Small intestine (tissue), 7 donors: Measurements from ENCODE around the gene PRSS57. TPM values are rescaled to one million over a fixed set of nuclear protein-coding genes. Genes with fewer than 3 reads are reported as not detected.
A peak's percentile ranks its signal among the peaks of the same experiment; 100 is the strongest.
"Not testable (repeated sequence)": the region's sequence is repeated elsewhere in the genome, so short reads cannot be mapped to it uniquely, and the experiment has no call there.

Source experiments
- DNase-seq, 2 donors: peaks; one replicate each; pipeline versions ENCODE4 v3.0.0 to v3.0.0-alpha.2; 2013
- FAIRE-seq: peaks from 2 replicates; lab custom pipeline; 2012; peaks lifted over from hg19 to GRCh38; lab: Jason Lieb, UNC
- H3K27ac ChIP-seq, 3 donors: one replicate each; pipeline ENCODE4 v1.5.1; 2013; ENCODE audit warnings: low read length in 2 of 3, mild to moderate bottlenecking in 2 of 3, control low read depth in 1 of 3, inconsistent platforms in 1 of 3, low read depth in 1 of 3, moderate library complexity in 1 of 3
- H3K27me3 ChIP-seq, 3 donors: one replicate each; pipeline ENCODE4 v1.6.1; 2013; ENCODE audit warnings: low read length in 3 of 3, inconsistent platforms in 1 of 3; ENCODE audit not compliant: control insufficient read depth in 3 of 3, insufficient read depth in 3 of 3
- H3K36me3 ChIP-seq, 3 donors: one replicate each; pipeline ENCODE4 v1.6.1; 2013; ENCODE audit warnings: low read length in 3 of 3, inconsistent platforms in 1 of 3, low read depth in 1 of 3, mild to moderate bottlenecking in 1 of 3, moderate library complexity in 1 of 3; ENCODE audit not compliant: control insufficient read depth in 3 of 3, insufficient read depth in 2 of 3
- H3K4me1 ChIP-seq, 3 donors: one replicate each; pipeline ENCODE4 v1.6.1; 2013; ENCODE audit warnings: low read length in 2 of 3, inconsistent platforms in 1 of 3, low read depth in 1 of 3, mild to moderate bottlenecking in 1 of 3, moderate library complexity in 1 of 3; ENCODE audit not compliant: control insufficient read depth in 3 of 3, insufficient read depth in 2 of 3
- H3K4me3 ChIP-seq, 3 donors: one replicate each; pipeline ENCODE4 v1.5.1; 2013; ENCODE audit warnings: low read length in 3 of 3, control low read depth in 1 of 3, inconsistent platforms in 1 of 3, low read depth in 1 of 3, mild to moderate bottlenecking in 1 of 3, moderate library complexity in 1 of 3
- H3K9me3 ChIP-seq, 2 donors: one replicate each; pipeline ENCODE4 v1.6.1; 2013; ENCODE audit warnings: low read depth in 1 of 2, low read length in 1 of 2; ENCODE audit not compliant: control insufficient read depth in 2 of 2, insufficient read depth in 1 of 2
- WGBS, 3 donors: extraction: QIAGEN DNeasy Blood & Tissue Kit; methylation state at CpG; one replicate each; pipeline ENCODE4 v1.1.7; 2013; 5-methylcytosine and 5-hydroxymethylcytosine counted together
- polyA plus RNA-seq, 4 donors: library from polyadenylated mRNA; stranded (reverse) in 3 of 4; unstranded in 1 of 4; fragments of 200-250 nt in 3 of 4; fragments of 120-200 nt in 1 of 4; gene quantifications; one replicate each; pipeline versions ENCODE4 v1.2.1 to v1.2.3, GENCODE V29; 2013
- donor health status: healthy with polysubstance abuse.
- donor health status: control.
- donor health status: control.
- donor health status: Bipolar disorder and iron deficiency.
- donor health status: healthy.

PRSS57 gene
- polyA plus RNA-seq, 4 donors, result 0.95 TPM; not detected in 3

GRCh38 chr19:737591-738093 is 42.4 kb upstream of the PRSS57 start:
- DNase-seq, result peak; percentile 62 to 74
- peak overlapping the region; percentile 37 to 98 (median 85) for H3K27ac ChIP-seq
- peaks cover 0 to 44% (median 0%) of the 10 kb centered on the region in 3 donors for H3K36me3 ChIP-seq
- H3K9me3 ChIP-seq, result peaks cover 0 to 11% of the 10 kb centered on the region in 2 donors
- H3K4me3 ChIP-seq, result no peak overlapping the region
- no peaks in the 10 kb centered on the region for H3K27me3 ChIP-seq
- WGBS, 3 donors, result 15 to 33% (median 23%) methylated on average over 18 to 22 of the region's 22 CpGs
- peaks cover 0 to 70% (median 0%) of the 10 kb centered on the region in 3 donors for H3K4me1 ChIP-seq
- FAIRE-seq, result no peak

GRCh38 chr19:736125-736524 is 40.9 kb upstream of the PRSS57 start:
- Histone ChIP-seq H3K9me3 (peaks cover 0 to 11% of the 10 kb centered on the region in 2 donors), H3K36me3 (peaks cover 0 to 48% (median 0%) of the 10 kb centered on the region in 3 donors), H3K4me1 (peaks cover 0 to 56% (median 0%) of the 10 kb centered on the region in 3 donors), H3K27me3 (no peaks in the 10 kb centered on the region), H3K4me3 (no peak overlapping the region), H3K27ac (no peak overlapping the region)
- DNase-seq, result no peak
- FAIRE-seq, result no peak
- WGBS, 3 donors, result 89 to 92% (median 91%) methylated on average over 32 of the region's 32 CpGs

- Histone ChIP-seq H3K27ac (no peak overlapping the region), H3K9me3 (peaks cover 0 to 11% of the 10 kb centered on the region in 2 donors), H3K27me3 (no peaks in the 10 kb centered on the region), H3K36me3 (peaks cover 0 to 46% (median 0%) of the 10 kb centered on the region in 3 donors), H3K4me1 (peaks cover 0 to 42% (median 0%) of the 10 kb centered on the region in 3 donors), H3K4me3 (no peak overlapping the region)
- FAIRE-seq, result no peak
- no peak for DNase-seq
- 66 to 75% (median 69%) methylated on average over 13 of the region's 13 CpGs for WGBS, 3 donors
Observed at GRCh38 chr19:734716-735115, 39.5 kb upstream of the PRSS57 start.

GRCh38 chr19:732148-733069 is 37.2 kb upstream of the PRSS57 start:
- H3K4me3 ChIP-seq, result no peak overlapping the region
- no peak for FAIRE-seq
- H3K9me3 ChIP-seq, result no peaks in the 10 kb centered on the region
- 34 to 67% (median 48%) methylated on average over 24 of the region's 24 CpGs for WGBS, 3 donors
- peaks cover 0 to 54% (median 0%) of the 10 kb centered on the region in 3 donors for H3K36me3 ChIP-seq
- H3K4me1 ChIP-seq, result peaks cover 0 to 27% (median 0%) of the 10 kb centered on the region in 3 donors
- no peaks in the 10 kb centered on the region for H3K27me3 ChIP-seq
- H3K27ac ChIP-seq, result no peak overlapping the region
- DNase-seq, result no peak

- Histone ChIP-seq H3K9me3 (no peaks in the 10 kb centered on the region), H3K4me3 (no peak overlapping the region), H3K27ac (no peak overlapping the region), H3K4me1 (peaks cover 0 to 14% (median 0%) of the 10 kb centered on the region in 3 donors), H3K36me3 (peaks cover 0 to 59% (median 0%) of the 10 kb centered on the region in 3 donors), H3K27me3 (no peaks in the 10 kb centered on the region)
- no peak for FAIRE-seq
- no peak for DNase-seq
- 64 to 92% (median 78%) methylated on average over 15 to 16 of the region's 16 CpGs for WGBS, 3 donors
Observed at GRCh38 chr19:731000-731399, 35.7 kb upstream of the PRSS57 start.

GRCh38 chr19:729965-730668 is 34.9 kb upstream of the PRSS57 start:
- no peak for FAIRE-seq
- no peaks in the 10 kb centered on the region for H3K9me3 ChIP-seq
- DNase-seq, result no peak

GRCh38 chr19:729564-729963 is 34.3 kb upstream of the PRSS57 start:
- FAIRE-seq, H3K27me3 ChIP-seq, H3K9me3 ChIP-seq, H3K27ac ChIP-seq, H3K4me3 ChIP-seq, H3K4me1 ChIP-seq, DNase-seq: not testable (repeated sequence)
- peaks cover 0 to 57% (median 0%) of the 10 kb centered on the region in 3 donors for H3K36me3 ChIP-seq
- 80 to 88% (median 88%) methylated on average over 15 of the region's 15 CpGs for WGBS, 3 donors

More at GRCh38 chr19:729965-730668, 34.9 kb upstream of the PRSS57 start:
- Histone ChIP-seq H3K4me3 (no peak overlapping the region), H3K27me3 (no peaks in the 10 kb centered on the region), H3K27ac (no peak overlapping the region), H3K4me1 (peaks cover 0 to 9% (median 0%) of the 10 kb centered on the region in 3 donors), H3K36me3 (peaks cover 0 to 62% (median 0%) of the 10 kb centered on the region in 3 donors)
- WGBS, 3 donors, result 62 to 80% (median 68%) methylated on average over 14 of the region's 14 CpGs

GRCh38 chr19:728011-728410 is 32.8 kb upstream of the PRSS57 start:
- FAIRE-seq (no peak), DNase-seq (no peak)
- H3K4me3 ChIP-seq, result no peak overlapping the region
- WGBS, 3 donors, result 50 to 60% (median 57%) methylated on average over 26 of the region's 26 CpGs
- H3K27ac ChIP-seq, result peak overlapping the region in 2 of 3 donors; percentile 13 to 68
- no peaks in the 10 kb centered on the region for H3K27me3 ChIP-seq
- H3K36me3 ChIP-seq, result peaks cover 0 to 45% (median 0%) of the 10 kb centered on the region in 3 donors
- no peaks in the 10 kb centered on the region for H3K9me3 ChIP-seq
- H3K4me1 ChIP-seq, result peaks cover 0 to 4% (median 0%) of the 10 kb centered on the region in 3 donors
